GM18858 (cell line): ENCODE data around the gene SCNN1A.
A peak's percentile ranks its signal among the peaks of the same experiment; 100 is the strongest.

Experiments used
- ATAC-seq: cut with Tn5 transposase; IDR thresholded peaks from one replicate; pipeline ENCODE4 v1.9.1; 2021; ENCODE audit not compliant: unreplicated experiment

SCNN1A gene

DNA sequence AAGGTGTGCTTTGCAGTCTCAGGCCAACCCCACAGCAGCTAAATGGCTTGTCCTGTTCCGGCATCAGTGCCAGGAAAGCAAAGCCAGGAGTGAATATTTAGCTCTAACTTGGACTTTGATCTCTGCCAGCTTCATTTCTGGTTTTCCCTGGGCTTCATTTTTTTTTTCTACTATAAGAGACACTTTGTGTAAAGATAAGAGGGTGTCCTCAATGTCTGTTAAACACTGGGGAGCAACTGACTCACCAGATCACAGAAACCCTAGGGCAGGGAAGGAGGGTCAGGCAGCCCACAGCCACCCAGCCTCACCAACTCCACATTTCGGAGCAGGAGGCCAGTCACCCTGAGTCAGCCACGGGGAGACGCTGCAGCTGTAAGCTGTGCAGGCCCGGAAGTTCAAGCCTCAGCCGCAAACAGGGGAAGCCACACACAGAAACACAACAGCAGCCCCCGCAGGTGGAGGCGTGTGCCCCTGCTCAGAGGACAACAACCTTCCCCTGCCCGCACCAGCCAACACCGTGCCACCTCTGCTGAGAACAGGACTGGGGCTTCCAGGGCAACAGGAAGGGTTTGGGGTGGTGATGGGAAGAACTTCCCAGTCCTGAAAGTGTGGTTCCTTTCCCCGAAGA, 39.8 kb downstream of the SCNN1A start:
- peak; percentile 49 for ATAC-seq

DNA sequence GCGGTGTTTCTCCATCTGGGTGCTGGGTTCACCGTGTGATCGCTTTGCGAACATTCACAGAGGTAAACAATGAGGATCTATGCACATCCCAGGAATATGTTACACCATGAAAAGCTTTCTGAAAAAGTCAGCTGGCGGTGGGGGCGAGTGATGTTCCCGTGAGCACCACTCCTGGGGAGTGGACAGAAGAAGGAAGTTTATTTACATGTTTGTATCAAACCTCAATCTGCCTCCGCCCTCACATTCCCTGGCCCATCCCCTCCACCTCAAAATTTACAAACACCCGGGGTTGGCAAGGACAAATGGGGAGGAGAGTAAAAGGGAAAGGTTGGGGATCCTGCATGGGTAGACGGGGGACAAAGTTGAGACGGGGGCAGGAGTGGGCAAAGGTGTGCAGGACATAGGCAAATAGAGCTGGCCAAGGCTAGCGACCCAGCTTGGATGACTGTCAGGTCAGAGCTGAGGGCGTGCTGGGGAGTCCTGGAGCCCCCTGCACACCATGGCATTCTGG, 40.4 kb downstream of the SCNN1A start:
- no peak for ATAC-seq

GRCh38 chr12:6334359-6334758, 41.0 kb downstream of the SCNN1A start:
- ATAC-seq, result no peak

DNA sequence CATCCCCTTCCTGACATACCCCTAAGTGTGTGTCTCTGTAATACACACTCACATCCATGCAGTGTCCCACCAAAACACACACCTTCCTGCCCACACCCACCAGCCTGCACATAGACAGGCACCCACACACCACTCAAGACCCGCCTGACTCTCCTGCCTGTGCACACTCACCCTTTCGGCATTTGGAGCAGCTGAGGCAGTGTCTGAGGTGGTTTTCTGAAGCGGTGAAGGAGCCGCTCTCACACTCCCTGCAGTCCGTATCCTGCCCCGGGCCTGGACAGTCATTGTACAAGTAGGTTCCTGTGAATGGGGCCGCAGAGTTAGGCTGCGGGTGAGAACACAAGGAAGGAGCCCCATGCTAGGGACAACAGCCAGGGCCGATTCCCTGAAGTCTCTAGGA, 41.8 kb downstream of the SCNN1A start:
- ATAC-seq, result no peak

DNA sequence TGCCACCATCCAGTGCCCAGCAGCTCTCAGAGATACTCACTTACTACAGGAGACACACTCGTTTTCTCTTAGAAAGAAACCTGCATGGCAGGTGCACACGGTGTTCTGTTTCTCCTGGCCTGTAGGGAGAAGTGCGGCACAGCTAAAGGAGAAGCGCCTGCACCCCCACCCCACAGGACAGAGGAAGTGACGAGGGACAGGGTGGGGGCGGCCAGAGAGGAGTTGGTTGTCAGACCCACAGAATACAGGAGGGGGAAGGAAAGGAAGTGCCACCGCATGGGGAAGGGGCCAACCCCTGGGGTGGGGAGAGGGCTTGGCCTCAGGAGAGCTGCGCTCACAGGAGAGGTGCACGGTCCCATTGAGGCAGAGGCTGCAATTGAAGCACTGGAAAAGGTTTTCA, 42.3 kb downstream of the SCNN1A start:
- no peak for ATAC-seq

DNA sequence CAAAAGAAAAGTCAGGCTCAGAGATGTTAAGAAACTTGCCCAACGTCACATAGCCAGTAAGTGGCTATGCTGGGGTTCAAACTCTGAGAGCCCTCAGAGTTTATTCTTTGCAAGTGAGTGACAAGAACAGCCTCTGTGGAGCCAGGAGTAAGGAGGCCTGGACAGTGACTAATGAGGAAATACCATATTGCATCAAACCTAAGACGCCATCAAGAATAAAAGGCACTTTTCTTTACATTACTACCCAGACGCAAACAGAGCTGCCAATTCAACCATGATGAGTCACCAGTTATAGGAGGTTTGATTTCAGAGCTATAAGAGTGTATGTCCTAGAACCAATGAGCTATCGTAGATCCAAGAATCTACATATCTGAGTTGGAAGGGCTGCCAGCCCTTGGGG, 42.9 kb downstream of the SCNN1A start:
- ATAC-seq, result no peak

GRCh38 chr12:6330999-6331714, 44.2 kb downstream of the SCNN1A start:
- ATAC-seq, result no peak

GRCh38 chr12:6330192-6330591, 45.2 kb downstream of the SCNN1A start:
- no peak for ATAC-seq

- ATAC-seq, result no peak
Observed at GRCh38 chr12:6329703-6330064, 45.7 kb downstream of the SCNN1A start.

DNA sequence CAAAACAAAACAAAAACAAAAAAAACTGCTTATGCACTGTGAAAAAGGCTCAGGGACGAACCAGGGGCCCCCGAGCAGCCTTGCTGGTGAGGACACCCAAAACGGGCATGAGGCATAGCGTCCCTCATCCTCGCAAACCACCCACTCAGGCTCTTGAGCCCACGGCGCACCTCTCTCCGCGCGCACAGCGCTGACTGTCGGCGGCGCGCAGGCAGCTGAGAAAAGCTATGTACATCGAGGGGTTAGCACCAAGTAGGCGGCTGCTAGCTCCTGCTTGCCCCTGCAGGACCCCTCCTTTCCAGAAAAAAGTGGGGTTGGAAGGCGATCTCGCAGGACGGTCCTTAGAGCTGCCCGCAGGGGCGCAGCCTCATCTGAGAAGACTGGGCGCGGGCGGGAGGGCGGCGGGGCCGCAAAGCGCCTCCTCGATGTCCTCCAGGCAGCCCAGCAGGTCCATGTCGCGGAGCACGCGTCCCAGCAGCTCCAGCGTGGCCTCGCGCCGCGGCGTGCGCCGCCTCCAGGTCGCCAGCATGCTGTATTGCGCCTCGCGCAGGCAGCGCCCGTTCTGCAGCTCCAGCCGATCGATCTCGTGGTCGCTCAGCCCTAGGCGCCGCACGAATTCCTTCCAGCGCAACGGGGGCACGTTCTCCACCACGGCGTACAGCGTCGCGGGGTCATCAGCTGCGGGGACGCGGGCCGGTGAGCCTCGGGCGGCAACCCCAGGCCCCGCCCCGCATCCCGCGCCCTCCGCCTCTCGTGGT, 46.2 kb downstream of the SCNN1A start:
- no peak for ATAC-seq

DNA sequence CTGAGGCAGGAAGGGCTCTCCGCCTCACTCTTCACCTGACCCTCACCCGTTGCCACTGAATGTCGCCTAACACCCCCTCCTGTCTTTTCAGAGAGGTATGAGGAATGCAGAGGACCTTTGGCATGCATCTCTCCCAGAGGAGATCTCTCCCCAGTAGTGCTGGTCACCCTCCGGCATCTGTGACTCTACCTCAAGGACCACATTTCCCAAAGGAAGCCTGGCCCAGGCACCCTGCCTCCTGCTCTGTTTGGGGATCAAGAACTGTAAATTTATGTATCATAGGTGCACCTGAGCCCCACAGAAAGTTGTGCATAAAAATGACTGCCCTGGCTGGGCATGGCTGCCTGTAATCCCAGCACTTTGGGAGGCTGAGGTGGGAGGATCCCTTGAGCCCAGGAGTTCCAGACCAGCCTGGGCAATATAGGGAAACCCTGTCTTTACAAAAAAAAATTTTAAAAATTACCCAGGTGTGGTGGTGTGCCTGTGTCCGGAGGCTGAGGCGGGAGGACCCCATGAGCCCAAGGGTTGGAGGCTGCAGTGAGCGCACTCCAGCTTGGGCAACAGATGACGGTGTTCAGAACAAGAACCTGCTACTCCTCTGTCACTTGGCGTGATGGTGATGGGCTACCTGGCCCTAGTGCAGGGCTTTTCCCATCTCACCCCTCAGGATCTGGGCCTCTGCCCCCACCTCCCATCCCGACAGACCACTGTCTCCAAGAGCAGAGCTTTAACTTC, 47.2 kb downstream of the SCNN1A start:
- ATAC-seq, result no peak

- ATAC-seq, result no peak
Observed at GRCh38 chr12:6327229-6328041, 47.9 kb downstream of the SCNN1A start.

DNA sequence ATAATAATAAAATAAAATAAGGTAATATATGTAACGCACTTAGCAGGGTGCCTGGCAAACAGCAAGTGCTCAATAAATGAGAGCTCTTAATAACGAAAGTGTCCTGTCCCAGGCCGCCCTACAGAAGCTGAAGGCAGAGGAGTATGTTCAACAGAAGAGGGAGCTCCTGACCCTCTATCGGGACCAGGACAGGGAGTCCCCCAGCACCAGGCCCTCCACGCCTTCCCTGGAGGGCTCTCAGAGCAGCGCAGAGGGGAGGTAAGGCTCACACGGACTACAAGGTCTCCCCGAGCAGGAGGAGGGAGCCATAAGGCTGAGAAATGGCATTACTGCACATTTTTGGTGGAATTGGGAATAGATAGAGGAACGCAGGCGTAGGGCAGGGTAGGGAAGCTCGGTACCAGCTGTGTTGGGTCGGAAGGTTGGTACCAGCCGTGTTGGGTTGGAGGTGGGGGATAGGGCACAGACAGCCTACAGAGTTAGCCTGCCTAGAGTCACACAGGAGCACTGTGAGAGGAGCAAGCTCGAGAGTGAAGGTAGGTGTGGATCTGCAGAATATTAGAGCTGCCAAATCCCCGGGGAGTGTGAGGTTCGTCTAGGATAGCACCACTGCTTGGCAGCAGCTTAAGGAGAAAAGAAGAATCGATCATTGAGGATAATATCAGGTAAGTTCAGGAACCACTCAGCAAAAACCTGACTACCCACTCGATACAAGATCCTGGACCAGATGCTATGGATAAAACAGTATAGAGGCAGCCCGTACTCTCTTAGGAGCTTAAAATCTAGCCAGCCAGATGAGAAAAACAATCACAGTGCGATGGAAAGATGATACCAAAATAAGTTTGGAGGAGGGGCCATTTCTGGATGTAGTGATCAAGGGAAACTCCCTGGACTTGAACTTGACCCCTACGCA, 48.8 kb downstream of the SCNN1A start:
- ATAC-seq, result no peak

GRCh38 chr12:6324936-6325750, 50.2 kb downstream of the SCNN1A start:
- ATAC-seq, result no peak

- ATAC-seq, result no peak
Observed at GRCh38 chr12:6323995-6324711, 51.2 kb downstream of the SCNN1A start.

DNA sequence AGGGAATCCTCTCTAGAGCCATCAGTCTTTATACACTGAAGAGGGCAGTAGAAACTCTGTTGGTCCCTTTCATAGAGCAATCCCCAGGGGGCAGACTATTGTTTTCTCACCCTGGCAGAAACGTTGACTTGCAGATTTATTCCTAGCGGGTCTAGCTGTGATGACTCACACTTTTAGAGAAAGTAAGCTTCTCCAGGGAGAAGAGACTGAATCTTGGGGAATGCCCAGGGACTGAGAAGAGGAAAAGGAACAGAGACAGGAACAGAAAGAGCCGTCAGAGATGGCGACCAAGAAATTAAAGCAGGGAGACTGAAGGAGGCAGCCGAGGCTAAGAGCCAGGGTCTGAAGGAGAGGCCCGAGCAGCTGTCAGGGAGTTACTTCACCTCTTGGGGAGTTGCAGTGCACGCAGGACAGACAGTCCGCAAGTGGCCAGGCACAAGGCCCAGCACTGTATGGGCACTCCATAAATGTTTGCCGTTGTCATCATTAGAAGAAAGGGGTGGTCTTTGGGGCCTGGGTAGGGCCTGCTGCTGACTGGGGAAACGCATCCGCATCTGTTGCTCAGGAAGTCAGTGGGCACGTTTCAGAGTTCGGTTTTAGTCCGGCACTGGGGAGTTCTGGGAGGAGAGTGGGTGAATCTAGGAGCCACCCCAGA, 51.9 kb downstream of the SCNN1A start:
- ATAC-seq, result no peak

- no peak for ATAC-seq
Observed at GRCh38 chr12:6322969-6323339, 52.4 kb downstream of the SCNN1A start.

DNA sequence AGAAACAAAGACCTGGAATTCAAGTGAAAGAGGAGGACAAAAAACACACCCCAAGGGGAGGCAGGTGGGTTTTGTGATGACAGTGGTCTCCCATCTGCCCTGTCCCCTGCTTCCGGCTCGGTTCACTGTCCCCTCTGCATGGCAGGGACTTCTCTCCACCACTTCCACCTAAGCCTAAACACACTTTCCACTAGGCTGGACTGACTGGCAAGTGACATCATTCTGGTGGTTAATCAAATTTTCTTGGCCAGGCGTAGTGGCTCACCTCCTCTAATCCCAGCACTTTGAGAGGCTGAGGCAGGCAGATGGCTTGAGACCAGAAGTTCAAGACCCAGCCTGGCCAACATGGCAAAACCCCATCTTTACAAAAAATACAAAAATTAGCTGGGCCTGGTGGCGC, 53.0 kb downstream of the SCNN1A start:
- ATAC-seq, result no peak
